RKO (cell line): ENCODE measurements around the gene PDZD7.
A peak's percentile ranks its signal among the peaks of the same experiment; 100 is the strongest.

Experiments
- DNase-seq: peaks from one replicate; pipeline ENCODE4 v3.0.0-alpha.2; 2016; ENCODE audit warnings: low spot score

PDZD7 gene

DNA sequence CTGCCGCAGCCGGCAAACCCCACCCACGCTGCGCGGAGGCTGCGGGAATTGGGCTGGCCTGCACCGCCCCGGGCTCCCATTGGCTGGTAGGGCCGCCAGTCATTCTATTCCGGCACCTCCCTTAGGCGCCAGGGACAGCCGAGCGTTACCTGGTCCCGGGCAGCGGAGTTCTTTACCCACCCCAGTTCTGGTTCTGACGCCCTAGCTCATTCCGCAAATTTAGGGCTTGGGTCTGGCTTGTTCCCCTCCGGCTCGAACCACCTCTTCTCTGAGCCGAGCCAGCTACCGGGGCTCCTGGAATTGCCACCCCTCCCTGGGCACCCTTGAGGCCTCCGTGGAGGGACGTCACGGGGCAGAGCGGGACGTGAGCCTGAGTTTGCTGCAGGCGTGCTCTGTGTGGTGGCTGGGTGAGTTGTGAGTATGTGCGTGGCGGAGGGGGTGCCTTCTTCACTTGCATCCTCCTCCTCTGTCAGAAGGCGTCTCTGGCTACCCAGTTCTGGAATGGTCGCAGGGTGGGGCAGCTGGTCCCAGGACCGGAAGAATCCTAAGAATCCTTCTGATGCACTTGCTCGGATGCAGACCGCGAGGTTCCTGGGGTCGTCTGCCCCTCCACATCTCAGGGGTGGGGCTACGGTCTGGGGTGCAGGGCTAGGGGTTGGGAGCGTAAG is at the start of gene PDZD7, which contains the start of gene SFXN3:
Gene PDZD7 (minus strand): TSS at position 2 of the 668 bp plus-strand sequence. CDS start 910 bp downstream, outside the sequence.
Gene SFXN3 (plus strand): TSS at position 107 of the 668 bp plus-strand sequence. CDS start 3,461 bp downstream, outside the sequence.
- peak; percentile 93 for DNase-seq

DNA sequence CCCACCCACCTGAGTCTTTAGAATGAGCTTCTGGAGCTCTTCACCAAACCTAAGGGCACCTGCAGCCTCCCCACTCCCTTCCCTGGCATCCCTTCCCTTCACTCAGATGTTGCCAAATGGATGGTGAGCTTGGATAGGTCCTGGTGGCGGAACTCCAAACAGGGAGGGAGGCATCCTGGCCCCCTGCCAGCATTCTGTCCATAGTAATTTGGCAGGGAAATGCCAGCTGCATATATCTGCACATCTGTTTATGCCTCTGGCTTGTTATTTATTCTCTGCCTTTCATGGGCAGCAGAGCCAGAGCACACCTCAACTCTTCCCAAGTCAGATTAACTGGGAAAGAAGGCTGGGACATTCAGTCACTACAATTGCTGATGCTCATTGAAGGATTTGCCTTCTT is 48.9 kb upstream of the PDZD7 start:
- no peak for DNase-seq

DNA sequence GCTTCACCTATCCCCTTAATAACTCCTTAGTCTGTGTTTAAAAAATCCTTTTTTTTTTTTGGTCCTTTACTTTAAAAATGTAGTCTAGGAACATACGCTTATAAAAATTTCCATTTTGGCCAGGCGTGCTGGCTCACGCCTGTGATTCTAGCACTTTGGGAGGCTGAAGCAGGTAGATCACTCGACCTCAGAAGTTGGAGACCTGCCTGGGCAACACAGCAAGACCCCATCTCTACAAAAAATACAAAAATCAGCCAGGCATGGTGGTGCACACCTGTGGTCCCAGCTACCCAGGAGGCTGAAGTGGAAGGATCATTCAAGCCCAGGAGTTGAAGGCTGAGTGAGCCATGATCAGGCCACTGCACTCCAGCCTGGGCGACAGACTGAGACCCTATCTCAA is 45.7 kb upstream of the PDZD7 start:
- no peak for DNase-seq

DNA sequence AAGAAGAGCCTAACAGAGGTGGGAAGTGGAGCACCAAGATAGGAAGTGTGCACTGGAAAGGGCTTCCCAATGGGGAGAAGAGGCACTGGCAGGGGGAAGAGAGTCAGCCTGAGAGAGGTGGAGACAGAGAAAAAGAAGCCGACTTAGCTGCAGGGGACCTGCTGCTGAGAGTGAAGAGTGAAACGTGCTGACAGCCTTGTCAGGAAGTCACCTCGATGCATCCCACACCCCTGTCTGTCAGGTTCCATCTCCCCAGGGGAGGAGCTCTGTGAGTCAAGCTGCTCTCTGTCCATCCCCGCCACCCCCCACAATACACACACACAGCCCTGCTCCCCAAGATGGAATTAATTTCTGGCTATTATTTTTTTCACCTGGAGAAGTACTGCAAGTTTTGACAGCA is 44.8 kb upstream of the PDZD7 start:
- DNase-seq, result no peak

DNA sequence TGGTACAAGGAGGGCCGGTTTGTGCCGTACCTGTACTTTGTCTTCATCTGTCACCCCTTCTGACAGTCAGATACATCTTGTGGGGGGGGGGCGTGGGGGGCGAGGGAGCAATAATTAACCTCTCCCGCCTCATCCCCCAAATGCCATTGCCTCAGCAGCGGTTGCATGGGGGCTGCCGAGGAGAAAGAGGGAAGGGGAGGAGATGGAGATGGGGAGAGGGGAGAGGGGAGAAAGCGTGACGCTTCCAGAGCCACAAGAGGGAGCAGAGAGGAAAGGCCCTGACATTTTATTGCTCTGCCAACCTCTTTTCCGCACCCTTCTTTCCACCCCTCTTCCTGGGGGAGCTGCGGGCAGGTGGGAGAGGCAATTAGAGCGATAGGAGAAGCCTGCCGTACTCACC is 42.7 kb upstream of the PDZD7 start:
- DNase-seq, result no peak

DNA sequence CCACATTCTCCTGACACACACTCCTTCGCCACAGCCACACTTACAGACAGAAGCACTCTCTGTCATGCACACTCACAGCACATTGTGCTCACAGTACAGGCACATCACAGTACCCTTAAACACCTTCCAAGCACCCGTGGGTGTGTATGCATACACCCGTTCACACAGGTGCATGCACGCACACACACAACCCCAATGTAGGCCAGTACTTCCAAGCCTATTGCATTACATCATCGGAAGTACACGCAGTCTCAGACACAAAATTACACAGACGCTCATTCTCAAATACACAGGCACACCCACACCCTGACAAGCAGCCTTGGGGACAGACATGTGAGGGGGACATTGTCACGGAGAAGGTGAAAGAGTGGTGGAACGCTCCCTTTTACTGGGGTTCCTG is 42.0 kb upstream of the PDZD7 start:
- DNase-seq, result no peak

DNA sequence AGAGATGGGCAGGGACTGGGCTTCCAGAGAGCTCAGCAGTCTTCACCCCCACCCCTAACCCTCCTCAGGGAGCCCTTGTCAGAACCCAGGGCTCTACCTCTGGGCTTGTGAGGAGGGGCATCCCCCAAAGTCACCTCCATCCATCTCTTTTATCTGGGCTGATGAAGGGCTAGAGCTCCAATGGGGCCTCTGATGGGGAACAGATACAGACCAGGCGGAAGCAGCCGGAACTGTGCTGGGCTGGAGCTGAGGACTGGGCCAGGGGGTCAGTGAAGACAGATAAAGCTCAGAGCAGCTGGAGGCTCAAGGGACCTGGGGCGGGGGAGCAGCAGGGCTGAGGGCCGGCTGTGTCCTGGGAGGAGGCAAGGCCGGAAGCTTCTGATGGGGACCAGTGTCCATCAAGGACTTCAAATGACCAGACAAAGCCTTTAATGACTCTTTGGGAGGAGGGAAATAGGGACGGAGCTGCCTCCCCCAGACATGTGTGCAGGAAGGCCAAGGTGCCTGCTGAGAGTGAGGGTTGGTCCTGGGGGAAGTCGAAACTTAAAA is 41.0 kb upstream of the PDZD7 start:
- DNase-seq, result no peak

DNA sequence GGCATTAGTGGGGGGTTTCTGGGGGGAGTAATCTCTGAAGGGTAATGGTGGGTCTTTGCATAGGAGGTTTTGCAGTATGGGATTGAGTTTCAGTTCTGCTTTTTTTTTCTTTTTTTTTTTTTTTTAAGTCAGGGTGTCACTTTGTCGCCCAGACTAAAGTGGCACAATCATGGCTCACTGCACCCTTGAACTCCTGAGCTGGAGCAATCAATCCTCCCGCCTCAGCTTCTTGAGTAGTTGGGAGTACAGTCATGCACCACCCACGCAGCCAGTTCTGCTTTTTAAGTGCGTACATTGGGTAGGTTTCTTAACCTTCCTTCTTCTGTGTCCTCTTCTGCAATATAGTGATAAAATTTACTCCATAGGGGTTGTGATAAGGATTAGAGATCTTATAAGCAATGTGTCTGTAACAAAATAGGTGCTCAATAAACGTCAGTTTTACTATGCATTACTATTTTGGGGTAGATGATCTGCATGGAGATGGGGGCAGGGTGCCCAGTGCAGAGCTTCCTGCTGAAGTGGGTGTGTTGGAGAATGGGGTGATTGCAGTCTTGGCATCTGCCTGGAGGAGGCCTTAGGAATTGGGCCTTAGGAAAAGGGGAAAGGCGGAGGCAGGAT is 40.4 kb upstream of the PDZD7 start:
- peak; percentile 62 for DNase-seq

DNA sequence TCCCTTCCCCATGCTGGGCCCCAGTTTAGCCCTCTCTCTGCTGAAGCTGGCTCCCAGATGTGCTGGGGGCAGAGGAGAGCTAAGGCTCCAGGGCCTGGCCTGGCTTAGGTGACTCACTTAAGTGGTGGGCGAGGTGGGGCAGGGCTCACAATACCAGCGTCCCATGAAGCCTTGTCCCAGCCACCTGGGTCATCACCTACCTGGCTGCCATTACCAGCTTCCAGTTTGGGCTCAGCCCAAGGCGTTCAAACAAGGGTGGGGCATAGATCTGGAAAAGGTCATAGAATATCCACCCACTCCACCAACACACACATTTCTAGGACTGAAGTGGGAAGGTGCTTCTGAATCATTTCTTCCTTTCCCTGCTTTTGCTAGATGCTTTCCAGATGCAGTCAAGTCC is 39.2 kb upstream of the PDZD7 start:
- DNase-seq, result no peak

DNA sequence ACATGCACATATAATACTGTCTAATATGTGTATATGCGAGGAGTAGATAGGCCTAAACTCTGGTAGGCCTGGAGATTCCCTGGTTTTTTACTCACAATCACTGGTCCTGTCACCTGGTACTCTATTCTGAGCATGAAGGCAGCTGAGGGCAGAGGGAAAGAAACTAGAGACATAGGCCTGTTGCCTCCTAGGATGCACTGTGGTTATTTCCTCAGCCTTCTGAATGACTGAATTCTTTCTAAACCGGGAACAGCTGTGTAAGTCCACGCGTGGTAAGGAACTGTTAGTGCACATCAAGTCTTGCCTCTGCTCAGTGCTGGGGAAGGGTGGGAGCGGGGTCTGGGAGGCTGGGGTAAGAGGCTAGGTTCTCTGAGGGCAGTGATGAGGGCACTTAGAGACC is 38.5 kb upstream of the PDZD7 start:
- no peak for DNase-seq

DNA sequence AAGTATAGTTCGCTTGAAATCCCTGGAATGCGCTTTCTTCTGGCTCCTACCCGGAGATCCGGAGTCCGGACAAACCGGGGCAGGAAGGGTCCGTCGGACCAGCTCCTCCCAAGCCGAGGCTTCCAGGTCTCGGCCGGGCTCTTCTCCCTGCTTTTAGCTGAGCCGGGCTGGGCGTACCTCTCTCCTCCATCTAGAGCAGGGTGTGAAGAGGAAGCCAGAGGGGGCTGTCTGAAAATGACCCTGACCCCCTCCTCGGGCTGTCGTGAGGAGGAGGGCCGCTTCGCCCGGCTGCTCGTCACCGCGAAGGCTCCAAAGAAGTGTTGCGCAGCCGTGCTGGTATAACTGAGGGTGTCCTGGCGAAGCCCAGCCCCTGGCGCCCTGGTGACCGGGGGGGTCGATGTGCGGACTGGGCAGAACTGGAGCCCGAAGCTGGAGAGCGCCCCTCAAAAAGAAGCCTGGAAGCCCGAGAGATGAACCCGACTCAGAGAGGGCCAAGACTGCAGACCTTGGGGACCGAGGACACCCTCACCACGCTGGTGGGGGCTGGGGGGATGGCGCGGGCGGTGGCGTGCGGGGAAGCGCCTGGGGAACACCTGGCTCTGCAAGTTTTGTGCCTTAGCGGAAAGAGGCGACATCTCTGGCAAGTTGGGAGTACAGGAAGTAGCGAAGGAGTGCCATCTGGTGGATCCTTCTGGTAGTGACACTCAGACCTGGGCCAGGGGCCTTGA is 36.6 kb upstream of the PDZD7 start:
- peak; percentile 90 for DNase-seq

DNA sequence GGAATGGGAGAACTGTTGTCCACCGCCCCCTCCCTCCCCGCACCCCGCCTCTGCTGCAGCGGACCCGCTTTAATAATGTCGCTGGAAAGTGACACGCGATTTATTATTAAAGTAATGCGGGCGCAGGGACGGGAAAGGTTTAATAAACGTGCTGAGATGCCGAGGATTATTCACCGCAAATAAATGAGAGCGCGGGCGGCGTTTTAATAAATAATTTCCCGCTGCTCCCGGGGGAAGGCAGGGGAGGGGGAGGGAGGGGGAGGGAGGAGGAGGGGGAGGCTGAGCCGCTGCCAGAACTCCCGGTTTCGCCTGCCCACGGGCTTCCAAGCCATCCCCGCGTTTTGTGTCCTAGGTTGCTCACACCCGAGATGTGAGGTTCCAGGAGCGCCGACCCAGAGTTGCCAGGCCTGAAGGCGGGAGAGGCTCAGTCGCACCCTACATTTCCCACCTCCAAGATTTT is 36.0 kb upstream of the PDZD7 start:
- DNase-seq, result peak; percentile 62

DNA sequence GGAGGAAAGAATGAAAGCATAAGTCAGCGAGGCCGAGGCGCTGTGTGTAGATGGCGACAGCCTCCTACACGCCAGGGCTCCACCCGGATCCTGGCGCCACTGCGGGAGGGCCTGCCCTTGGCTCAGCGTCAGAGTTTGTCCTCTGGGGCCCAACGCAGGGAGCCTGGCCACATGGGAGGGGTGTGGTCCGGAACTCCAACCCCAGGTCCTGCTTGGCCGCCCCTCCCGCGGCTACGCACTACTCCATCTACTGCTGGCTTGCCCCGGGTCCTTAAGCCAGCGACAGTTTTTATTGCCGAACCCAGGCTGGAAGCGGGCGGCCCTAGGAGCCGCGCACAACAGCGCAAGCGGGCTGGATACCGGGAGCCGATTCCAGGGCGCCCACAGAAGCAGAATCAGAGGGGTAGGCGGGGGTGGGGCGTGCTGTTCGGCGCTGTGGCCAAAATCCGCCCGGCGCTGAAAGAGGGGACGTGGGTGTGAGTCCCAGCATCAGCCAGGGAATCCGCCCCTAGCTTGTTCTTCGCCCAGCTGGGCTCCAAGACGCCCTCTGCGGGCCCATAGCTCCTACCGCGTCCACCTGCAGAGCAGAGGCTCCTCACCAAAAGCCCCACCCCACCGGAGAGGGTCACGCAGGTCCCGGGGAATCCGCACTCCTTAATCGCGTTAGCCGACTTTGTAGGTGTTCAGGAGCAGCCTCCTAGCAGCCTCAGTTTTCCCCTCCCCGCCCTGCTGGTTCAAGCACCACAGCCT is 35.4 kb upstream of the PDZD7 start:
- DNase-seq, result peak; percentile 92

DNA sequence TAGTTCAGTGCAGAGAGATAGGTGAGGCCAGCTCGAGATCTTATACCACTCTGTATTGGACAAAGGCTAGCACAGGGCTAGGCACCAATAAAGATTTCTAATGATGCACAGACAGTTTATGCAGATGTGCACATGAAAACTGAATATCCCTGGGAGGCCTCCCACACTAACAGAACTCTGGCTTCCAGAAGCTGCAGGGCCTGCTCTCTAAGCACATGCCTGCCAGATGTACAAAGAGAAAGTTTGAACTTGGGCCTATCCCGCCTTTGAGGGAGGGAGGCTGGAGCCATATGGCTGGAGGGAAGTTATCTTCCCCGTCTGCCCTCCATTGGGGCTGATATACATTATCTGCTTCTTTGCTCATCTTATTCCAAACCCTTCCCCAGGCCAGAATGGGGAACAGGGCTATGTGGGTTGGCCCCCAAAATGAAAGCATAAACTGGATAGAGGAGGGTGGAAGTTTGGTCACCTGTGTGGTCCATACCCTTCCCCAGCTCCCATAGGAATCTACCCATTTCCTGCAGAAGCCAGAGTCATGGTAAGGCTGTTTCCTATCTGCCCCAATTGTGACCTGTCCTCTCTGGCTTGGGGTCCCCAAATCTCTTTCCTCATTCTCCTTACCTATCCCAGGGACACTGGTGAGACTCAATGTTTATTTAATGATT is 34.7 kb upstream of the PDZD7 start:
- no peak for DNase-seq

DNA sequence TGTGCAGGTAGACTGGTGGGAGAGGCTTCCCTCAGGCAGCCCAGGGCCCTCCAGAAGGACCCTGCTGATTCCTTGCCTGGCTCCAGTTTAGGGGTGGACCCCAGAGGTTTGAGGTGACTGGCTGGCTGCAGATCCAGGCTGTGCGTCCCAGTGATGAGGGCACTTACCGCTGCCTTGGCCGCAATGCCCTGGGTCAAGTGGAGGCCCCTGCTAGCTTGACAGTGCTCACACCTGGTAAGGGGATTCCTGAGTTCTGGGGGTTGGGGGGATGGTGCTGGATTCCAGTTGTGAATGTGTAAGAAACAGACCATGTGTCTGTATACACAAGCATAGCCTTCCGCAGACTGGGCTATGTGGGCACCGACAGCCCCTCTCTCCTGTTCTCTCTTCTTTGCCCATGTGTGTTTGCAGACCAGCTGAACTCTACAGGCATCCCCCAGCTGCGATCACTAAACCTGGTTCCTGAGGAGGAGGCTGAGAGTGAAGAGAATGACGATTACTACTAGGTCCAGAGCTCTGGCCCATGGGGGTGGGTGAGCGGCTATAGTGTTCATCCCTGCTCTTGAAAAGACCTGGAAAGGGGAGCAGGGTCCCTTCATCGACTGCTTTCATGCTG is 33.6 kb upstream of the PDZD7 start:
- no peak for DNase-seq

DNA sequence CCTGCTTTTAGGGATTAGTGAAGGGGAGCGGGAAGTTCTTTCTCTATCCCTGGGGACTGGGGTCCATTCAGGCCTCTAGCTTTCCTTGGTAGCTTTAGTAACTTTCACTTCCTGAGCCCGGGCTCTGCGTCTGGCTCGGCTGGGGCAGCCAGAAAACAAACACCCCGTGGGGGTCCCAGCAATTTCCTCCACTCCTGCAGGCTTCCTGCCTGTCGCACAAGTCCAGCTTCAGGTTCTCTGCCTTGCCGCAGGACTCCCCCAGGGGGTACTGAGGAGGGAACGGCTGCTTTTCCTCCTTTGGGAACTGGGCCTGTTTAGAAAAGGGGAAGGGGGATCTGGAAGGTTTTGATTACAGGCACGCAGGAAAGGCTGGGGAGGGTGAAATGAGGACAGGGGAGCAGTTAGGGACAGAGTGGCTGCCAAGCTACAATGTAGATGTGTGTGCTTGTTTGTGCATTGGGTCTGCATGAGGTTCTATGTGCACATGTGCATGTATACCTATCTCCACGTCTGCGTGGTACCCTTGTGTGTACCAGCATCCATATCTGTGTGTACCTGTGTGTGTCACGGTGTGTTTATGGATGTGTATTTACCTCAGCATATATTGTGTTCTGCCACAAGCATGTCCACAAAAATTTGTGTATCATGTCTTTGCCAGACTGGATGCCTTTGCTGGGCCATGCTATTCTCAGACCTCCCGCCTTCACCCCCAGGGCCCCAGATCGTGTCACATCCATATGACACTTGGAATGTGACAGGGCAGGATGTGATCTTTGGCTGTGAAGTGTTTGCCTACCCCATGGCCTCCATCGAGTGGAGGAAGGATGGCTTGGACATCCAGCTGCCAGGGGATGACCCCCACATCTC is 32.9 kb upstream of the PDZD7 start:
- no peak for DNase-seq

DNA sequence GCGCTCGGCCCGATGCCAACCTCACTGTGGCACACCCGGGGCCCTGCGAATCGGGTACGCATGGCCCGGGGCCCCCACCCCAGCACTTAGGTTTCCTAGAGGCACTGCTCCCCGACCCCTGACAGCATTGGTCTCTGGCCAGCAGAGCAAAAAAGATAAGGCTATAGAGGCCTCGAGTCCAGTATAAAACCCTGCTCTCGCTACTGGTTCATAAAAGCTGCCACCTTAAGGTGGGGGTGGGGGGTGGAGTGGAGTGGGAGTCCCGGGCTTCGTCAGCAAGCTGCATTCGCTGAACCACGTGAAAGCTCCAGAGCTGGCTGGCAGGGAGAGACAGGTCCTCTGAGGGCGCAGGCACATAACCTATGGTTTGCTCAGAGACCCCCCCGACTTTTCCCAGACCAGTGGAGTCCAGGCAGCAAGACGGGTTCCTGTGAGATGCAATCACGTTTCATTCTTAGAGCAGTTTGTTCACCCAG is 32.2 kb upstream of the PDZD7 start:
- peak; percentile 51 for DNase-seq

DNA sequence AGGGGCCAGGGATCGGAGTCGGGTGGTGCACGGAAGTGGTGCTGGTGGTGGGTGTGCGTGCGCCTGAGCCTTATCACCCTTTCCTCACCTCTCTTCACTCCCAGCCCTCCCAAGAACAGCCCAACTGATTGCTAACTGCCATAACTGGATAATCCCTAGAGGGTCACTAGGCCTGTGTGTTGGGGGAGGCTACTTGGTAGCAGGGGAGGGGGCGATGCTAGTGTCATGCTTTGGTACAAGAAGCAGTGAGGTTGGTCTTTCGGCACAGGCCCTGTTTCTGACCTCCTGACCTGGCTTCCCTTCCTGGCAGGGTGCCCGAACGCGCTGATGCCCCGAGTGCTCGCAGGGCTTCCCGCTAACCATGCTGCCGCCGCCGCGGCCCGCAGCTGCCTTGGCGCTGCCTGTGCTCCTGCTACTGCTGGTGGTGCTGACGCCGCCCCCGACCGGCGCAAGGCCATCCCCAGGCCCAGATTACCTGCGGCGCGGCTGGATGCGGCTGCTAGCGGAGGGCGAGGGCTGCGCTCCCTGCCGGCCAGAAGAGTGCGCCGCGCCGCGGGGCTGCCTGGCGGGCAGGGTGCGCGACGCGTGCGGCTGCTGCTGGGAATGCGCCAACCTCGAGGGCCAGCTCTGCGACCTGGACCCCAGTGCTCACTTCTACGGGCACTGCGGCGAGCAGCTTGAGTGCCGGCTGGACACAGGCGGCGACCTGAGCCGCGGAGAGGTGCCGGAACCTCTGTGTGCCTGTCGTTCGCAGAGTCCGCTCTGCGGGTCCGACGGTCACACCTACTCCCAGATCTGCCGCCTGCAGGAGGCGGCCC is 31.5 kb upstream of the PDZD7 start:
- DNase-seq, result peak; percentile 80

DNA sequence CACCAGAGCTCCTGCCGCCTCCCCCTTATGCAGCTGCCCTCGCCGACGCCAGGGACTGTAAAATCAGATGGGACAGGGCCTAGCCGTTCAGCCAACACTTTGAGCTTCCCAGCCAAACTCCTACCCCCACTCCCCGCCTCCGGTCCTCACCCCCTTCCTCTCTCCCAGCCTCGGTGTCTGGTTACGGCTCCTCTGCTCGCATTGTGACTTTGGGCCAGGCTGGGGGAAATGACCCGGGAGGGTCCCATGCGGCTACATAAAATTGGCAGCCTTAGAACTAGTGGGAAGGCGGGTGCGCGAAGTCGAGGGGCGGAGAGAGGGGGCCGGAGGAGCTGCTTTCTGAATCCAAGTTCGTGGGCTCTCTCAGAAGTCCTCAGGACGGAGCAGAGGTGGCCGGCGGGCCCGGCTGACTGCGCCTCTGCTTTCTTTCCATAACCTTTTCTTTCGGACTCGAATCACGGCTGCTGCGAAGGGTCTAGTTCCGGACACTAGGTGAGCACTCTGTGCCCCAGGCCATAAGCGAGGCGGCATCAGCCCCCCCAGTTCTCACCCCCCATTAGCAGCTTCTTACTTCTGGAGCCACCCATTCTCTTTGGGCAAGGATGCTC is 30.8 kb upstream of the PDZD7 start, which contains the start of gene KAZALD1:
Gene KAZALD1 (plus strand): TSS at position 366 of the 608 bp plus-strand sequence. CDS start 604 bp downstream, outside the sequence.
- DNase-seq, result peak; percentile 81
